Thyroid gland (tissue), 4 donors: ENCODE data around the gene FOXP2.

ENCODE experiments used
- POLR2A ChIP-seq, 2 donors: fragments of 450-650 bp; IDR thresholded peaks; one replicate each; pipeline ENCODE4 v1.6.1; 2017; ENCODE audit warnings: antibody characterized with exemption in 2 of 2, mild to moderate bottlenecking in 2 of 2, moderate library complexity in 1 of 2
- TF ChIP-seq, protein P1 (sequence below), 6 experiments: fragments of 200-600 bp in 3 of 6; fragments of 450-650 bp in 3 of 6; sonication (generic) in 3 of 6; IDR thresholded peaks; one replicate each; pipeline ENCODE4 v1.5.1; 2016 to 2019; ENCODE audit warnings: antibody characterized with exemption in 6 of 6, mild to moderate bottlenecking in 2 of 6, inconsistent platforms in 1 of 6, moderate library complexity in 1 of 6

DNA sequence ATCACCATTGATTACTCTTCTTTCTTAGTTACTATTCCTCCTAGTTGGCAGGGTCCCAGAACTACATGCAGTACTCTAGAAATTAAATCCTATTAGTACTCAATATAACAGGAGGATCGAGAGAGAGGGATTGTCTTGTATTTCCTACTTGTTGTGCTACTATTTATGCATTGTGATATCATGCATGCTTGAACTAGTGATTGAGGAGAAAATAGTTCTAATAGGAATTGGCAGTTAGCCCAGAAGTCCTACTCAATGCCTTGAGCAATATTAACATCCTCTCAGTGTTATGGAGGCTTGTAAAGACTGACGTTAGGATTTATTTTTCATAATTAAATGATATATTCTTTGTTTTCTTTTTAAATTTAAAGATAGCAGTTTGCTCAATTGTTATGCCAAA is 67.4 kb downstream of the FOXP2 start:
- TF ChIP-seq, protein P1, sequence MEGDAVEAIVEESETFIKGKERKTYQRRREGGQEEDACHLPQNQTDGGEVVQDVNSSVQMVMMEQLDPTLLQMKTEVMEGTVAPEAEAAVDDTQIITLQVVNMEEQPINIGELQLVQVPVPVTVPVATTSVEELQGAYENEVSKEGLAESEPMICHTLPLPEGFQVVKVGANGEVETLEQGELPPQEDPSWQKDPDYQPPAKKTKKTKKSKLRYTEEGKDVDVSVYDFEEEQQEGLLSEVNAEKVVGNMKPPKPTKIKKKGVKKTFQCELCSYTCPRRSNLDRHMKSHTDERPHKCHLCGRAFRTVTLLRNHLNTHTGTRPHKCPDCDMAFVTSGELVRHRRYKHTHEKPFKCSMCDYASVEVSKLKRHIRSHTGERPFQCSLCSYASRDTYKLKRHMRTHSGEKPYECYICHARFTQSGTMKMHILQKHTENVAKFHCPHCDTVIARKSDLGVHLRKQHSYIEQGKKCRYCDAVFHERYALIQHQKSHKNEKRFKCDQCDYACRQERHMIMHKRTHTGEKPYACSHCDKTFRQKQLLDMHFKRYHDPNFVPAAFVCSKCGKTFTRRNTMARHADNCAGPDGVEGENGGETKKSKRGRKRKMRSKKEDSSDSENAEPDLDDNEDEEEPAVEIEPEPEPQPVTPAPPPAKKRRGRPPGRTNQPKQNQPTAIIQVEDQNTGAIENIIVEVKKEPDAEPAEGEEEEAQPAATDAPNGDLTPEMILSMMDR (IDR thresholded peaks at IDR 0.05) = no peak
- TF ChIP-seq POLR2A (IDR thresholded peaks at IDR 0.05) = no peak
